Kidney epithelial cell (primary cell): ENCODE data around the gene ATG9B. TPM values are rescaled to one million over a fixed set of nuclear protein-coding genes. Genes with fewer than 3 reads are reported as not detected.

Experiments
- DNase-seq: peaks from one replicate; pipeline ENCODE4 v3.0.0-alpha.2; 2010; ENCODE audit warnings: low read depth
- H3K27me3 ChIP-seq: 2 replicates; pipeline ENCODE4 v1.6.0; 2011; ENCODE audit warnings: low read length; ENCODE audit not compliant: control insufficient read depth, insufficient read depth
- H3K36me3 ChIP-seq: 2 replicates; pipeline ENCODE4 v1.5.1; 2011; ENCODE audit warnings: low read length; ENCODE audit not compliant: control insufficient read depth, insufficient read depth
- H3K4me3 ChIP-seq: 2 replicates; pipeline ENCODE4 v1.5.1; 2011; ENCODE audit warnings: low read depth, mild to moderate bottlenecking, control low read depth, low read length
- CTCF ChIP-seq: IDR thresholded peaks from 2 replicates; pipeline ENCODE4 v1.5.1; 2011; ENCODE audit warnings: mild to moderate bottlenecking, moderate library complexity, low read length, control low read depth, inconsistent platforms; ENCODE audit not compliant: insufficient read depth, poor library complexity, severe bottlenecking
- total RNA-seq: library from RNA; depleted of rRNA; stranded (reverse); fragments of >200 nt; gene quantifications from 2 replicates; pipeline ENCODE4 v1.2.3, GENCODE V29; 2015

ATG9B gene
- total RNA-seq, 1 donor from 2014 or later: 2.1 TPM

GRCh38 chr7:151064454-151064853 is 40.2 kb upstream of the ATG9B start:
- TF ChIP-seq CTCF: no peak
- no peaks in the 10 kb centered on the region for H3K27me3 ChIP-seq
- peaks cover 2% of the 10 kb centered on the region for H3K36me3 ChIP-seq
- H3K4me3 ChIP-seq: no peak overlapping the region
- no peak for DNase-seq

GRCh38 chr7:151063212-151063561 is 38.9 kb upstream of the ATG9B start:
- no peak for DNase-seq
- H3K36me3 ChIP-seq: peaks cover 2% of the 10 kb centered on the region
- no peaks in the 10 kb centered on the region for H3K27me3 ChIP-seq
- peak overlapping the region; percentile 9 for H3K4me3 ChIP-seq
- TF ChIP-seq CTCF: no peak

GRCh38 chr7:151062399-151063211 is 38.3 kb upstream of the ATG9B start:
- DNase-seq: peak; percentile 71
- Histone ChIP-seq H3K36me3 (peaks cover 2% of the 10 kb centered on the region), H3K4me3 (peak overlapping the region; percentile 46), H3K27me3 (no peaks in the 10 kb centered on the region)
- TF ChIP-seq CTCF: no peak

- Histone ChIP-seq H3K27me3 (no peaks in the 10 kb centered on the region), H3K4me3 (no peak overlapping the region), H3K36me3 (peaks cover 2% of the 10 kb centered on the region)
- no peak for TF ChIP-seq CTCF
- no peak for DNase-seq
Measured at GRCh38 chr7:151062111-151062398, 37.8 kb upstream of the ATG9B start.

GRCh38 chr7:151061213-151062110 is 37.2 kb upstream of the ATG9B start:
- Histone ChIP-seq H3K4me3 (peak overlapping the region; percentile 79), H3K27me3 (no peaks in the 10 kb centered on the region), H3K36me3 (peaks cover 2% of the 10 kb centered on the region)
- no peak for DNase-seq
- no peak for TF ChIP-seq CTCF
